COLO829 (cell line): ENCODE results near the gene GRP.
A peak's percentile ranks its signal among the peaks of the same experiment; 100 is the strongest.

Source experiments
- DNase-seq: peaks from one replicate; pipeline ENCODE4 v3.0.0; 2012; ENCODE audit warnings: low spot score

The GRP gene

DNA sequence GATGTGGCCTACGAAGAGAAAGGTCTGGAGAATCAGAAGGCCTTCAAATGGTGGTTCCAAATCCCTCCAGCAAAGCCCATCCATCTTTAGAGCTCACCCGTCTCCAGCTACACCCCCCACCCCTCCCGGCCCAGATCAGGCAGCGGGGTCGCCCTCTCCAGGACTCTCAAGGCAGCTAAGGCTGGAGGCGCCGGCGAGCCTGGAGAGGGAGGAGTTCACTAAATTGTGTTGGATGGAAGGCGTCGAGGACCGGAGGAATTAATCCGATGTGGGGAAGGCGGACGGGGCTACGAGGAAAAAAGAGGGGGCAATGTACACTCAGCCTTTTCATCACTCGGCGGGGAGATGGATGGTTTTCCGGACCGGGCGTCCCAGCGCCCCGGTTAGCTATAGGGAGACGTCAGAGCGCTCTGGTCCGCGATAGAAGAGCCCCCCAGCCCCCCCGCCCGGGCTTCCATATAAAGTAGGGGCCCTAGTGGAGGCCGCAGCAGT is at the start of gene GRP:
Gene GRP (plus strand): TSS at position 487 of the 492 bp plus-strand sequence. CDS start 108 bp downstream, outside the sequence.
- no peak for DNase-seq

DNA sequence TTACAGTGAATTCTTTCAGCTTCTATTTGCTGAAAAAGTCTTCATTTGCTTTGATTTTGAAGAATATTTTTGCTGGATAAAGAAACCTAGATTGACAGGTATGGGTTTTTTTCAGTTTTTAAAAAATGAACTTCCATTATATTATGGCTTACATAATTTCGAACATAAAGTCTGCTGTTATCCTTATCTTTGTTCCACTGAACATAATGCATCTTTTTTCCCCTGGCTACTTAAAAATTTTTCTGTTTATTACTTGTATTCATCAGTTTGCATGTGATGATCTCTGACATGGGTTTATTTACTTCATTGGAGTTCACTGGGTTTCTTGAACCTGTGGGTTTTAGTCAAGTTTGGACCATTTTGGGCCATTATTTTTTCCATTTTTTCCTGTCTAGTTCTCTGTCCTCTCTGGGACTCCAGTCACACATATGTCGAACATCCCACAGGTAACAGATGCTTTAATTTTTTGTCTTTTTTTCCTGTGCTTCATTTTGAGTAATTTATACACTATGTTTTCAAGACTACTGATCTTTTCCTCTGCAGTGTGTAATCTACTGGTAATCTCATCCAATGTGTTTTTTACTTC is 47.2 kb upstream of the GRP start:
- no peak for DNase-seq

DNA sequence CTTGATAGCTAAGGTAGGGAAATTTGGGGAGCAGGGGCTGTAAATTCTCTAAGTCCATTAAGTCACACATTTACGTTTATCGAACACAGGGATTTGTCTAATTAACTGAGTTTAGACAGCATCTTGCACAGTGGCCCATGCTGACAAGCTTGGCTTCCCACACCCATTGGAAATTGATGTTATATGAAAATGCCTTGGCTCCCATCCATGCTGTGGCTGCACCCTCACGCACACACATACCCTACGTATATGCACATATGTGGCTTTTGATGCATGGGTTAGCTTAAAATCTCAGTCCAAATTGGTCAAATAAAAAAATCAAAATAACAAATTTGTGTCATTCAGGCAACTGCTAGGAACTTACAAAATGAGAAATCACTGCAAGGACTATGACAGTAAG is 42.5 kb upstream of the GRP start:
- DNase-seq: no peak

DNA sequence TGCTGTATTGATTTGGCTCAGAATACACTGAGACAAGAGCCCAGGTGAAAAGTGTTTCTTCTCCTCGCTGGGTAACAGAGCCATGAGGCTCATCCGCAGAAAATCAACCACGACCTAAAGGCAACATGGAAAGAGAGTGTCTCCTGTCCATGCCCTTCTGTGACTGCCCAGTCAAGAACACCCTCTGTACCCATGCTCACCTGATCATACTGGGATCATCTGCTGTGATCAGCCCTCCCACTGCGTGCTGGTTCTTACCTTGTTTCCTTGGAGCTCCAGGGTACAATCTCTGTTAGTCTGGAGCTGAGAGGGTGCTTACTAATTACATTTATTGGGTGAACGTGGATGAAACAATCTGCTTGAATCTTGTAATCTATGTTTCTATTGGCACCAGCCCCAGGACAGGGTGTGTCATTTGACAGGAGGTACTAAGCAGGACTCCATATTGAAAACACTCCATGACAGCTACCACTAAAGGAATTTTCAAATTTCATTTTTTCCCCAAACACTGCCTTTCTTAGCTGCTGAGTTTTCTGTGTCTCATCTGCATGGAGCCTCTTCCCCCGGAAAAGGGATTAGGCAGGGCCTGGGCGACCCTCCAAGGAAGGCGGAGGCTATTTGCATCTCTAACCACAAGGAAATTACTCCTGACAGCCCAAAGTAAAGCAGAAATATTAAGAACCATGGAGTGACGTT is 39.7 kb upstream of the GRP start:
- no peak for DNase-seq

DNA sequence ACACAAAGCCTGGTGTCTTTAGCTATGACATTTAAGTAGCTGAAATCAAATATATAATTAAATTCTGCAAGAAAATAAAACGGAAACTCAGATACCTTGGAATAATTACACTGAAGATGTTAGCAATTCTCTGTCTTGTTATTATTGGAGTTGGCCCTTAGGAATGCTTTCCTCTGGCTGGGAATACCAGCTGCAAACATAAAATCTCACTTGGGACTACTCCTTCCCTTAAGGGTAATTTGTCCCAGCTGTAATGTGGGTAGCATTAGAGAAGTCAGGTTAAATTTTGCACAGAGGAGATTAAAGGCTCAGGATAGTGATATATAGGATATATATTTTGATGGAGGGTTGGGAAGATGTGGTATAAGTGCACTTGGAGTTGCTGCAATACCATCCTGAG is 37.3 kb upstream of the GRP start:
- DNase-seq: no peak

DNA sequence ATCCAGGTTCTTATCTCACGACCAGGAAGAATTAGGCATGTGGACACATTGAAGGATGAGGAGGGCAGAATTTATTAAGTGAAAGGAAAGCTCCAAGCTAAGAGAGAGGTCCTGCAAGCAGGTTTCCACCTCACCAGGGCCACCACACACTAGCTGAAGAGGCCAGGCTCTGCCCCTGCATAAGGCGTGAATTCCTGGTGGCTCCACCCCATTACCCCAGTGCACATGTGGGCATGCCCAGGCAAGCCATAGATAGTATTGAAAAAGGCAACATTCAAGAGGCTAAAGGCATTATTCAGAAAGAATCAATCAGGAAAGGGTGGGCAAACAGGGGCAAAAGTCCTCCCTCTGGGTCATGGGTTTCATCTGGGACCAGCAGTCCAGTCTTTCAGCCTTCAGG is 30.9 kb upstream of the GRP start:
- no peak for DNase-seq

DNA sequence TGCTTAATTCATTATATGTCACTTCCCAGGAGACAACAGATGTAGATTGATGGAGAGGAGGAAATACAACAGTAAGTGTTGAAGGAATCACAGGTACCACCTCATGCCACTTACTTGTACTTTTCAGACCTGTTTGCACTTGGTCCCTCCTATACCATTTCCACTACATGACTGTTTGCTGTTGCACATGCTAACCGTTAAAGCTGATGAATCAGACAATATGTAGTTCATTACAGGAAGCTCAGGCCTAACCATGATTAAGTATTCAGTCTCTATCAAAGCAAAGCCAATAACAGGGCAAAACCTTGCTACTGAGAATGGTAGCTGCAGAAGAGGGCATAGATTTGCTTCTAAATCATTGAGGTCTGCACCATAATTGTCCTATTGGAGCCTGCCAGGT is 30.2 kb upstream of the GRP start:
- DNase-seq: no peak

DNA sequence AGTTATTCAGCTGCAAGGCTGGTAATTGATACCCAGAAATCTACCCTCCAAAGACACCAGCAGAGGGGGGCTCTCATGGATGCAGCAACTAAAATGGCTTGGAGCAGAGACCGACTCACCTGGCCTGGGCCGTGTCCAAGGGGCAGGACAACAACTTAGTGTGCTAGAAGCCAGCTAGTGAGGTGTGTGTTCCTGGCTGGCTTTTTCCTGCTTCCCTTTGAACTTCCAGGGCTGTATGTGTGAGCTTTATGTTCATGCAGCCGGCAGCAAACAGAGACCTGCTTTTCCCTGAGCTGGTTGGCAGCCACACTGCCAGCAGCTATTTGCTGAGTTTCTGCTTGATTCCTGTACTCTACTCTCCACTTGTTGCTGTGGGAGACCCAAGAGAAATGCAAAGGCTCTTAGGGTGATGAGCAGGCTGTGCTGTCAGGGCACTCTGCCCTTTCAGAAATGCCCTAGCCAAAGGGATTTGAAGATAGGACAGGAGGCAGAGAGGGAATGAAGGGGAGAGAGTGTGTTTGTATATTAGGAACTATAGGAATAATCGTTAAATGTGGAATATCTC is 23.7 kb upstream of the GRP start:
- DNase-seq: no peak

DNA sequence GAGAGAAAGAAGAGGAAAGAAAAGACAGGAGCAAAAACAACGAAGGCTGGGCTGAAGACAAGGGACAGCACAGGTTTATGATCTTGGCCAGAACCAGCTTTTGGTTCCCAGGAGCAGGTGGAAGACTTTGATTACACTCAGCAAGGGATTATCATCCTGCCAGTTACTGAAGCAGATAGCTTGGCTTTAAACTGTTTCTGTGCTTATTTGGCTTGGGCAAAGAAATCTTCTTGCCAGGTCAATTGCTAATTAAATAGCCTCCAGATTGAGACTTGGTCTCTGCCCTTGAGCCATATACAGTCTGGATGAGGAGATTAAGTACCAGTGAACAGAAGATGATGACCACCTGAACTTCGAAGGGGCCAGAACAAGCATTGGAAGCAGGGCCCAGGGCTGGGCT is 22.3 kb upstream of the GRP start:
- no peak for DNase-seq

DNA sequence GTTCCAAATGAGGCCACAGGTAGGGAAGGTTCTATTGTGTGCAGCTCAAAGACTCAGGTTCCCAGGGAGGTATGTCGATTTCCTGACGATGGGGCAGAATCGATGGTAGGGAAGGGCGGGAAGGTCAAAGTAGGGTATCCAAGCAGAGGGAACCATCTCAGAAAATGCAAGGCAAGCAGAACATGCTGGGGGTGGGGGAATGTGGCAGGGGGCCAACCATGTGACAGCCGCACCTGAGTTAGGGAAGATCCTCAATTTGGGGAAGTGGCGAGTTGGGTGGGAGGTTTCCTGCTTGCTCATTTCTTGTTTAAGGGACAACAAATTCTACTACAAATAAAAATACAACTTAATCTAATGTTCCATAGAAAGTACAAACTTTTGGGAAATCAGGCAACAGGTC is 21.7 kb upstream of the GRP start:
- no peak for DNase-seq

DNA sequence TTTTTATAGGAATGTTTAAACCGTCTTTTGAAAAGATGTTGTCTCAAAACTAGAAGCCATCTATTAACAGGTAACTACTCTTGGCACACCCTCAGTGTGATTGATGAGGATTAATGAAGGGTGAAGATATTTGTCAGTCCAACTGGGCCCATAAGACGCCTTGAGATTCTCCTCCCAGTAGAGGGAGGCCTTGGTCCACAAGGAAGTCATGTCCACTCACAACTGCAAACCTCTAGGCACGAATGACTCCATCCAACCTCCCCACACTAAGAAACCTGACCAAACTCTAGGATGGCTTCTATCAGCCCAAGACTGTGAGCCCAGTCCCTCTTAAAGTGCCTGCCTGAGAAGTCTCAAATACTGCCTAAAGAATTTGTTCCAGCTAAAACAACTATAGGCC is 19.2 kb upstream of the GRP start:
- DNase-seq: no peak

DNA sequence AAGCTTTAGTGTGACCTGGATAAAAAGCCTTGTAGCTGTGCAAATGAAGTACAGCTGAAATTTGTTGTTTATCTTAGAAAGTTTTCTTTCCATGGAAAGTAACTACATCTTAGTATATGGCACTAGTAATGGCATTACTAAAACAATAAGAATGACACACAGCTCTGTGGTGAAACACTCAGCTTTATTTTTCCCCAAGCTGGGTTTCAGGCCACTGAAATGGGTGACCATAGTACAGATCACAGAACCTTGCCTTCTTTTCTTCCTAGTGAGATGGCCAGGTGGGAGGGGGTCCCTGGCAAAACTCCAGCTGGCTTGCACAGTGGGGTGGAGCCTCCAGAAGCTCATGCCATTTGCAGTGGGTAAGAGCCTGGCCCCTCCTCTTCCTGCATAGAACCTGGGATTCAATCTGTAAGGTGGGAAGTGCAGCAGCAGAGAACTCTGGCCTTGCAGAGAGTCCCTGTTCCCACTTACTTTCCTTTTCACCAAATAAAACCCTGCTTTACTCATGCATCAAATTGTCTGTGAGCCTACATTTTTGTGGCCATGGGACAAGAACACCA is 17.6 kb upstream of the GRP start:
- DNase-seq: no peak

DNA sequence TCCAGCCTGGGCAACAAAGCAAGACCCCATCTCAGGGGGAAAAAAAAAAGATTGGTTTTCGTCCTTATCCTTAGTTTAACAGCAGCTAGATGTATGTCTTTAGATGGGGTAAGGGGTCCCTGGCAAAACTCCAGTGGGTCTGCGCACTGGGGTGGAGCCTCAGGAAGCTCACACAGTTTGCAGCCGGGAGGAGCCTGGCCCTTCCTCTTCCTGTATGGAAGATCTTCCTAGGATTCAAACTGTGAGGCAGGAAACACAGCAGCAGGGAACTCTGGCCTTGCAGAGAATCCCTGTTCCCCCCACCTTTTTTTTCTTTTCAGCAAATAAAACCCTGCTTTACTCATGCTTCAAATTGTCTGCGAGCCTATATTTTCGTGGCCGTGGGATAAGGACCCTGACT is 12.5 kb upstream of the GRP start:
- DNase-seq: no peak

DNA sequence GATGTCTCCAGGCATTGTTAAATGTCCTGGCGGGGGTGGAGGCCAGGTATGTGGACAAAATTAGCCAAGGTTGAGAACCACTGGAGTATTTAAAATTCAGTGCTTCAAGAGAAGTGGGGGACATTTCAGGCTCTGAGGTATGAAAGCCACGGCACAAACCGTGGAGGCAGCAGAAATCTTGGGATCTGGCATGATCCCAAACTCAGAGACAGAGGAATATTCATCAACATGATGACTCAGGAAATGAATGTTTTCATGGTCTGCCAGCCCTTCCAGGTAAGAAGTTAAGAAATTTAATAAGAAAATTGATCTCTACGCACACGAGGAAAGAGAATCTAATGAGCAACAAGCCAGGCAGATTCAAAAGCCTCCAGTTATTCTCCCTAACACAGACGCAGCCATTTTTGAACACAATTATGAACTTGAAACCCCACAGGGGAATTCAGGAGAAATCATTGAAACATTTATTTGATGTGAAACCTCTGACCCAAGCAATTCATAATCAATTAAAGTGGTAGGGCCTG is 11.3 kb upstream of the GRP start:
- peak; percentile 49 for DNase-seq

DNA sequence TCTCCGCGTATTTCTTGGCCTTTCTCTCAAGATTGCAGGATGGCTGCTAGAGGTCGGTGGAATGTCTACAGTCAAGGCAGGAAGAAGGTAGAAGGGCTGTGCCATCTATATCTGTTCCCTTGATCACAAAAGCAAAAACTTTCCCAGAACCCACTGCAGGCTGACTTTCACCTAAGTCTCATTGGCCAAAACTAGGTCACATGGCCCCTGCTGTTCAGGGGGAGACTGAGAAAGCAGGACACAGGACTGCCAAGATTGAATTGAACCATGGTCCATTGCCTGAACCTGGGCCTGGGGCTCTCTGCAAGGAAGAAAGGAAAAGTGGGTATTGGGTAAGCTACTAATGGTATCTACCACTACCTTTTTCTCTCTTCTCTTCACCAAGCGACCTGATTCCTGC is 9.7 kb upstream of the GRP start:
- DNase-seq: no peak

DNA sequence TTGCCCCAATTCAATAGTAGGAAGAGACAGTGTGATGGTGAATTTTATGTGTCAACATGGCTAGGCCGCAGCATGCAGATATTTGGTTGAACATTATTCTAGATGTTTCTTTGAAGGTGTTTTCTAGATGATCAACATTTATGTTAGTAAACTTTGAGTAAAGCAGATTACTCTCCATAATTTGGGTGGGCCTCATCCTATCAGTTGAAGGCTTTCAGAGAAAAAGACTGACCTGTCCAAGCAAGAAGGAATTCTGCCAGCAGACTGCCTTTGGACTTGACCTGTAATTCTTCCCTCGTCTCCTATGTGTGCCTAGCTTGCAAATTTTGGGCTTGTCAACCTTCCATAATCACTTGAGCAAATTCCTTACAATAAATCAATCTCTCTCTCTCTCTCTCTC is 8.3 kb upstream of the GRP start:
- no peak for DNase-seq

DNA sequence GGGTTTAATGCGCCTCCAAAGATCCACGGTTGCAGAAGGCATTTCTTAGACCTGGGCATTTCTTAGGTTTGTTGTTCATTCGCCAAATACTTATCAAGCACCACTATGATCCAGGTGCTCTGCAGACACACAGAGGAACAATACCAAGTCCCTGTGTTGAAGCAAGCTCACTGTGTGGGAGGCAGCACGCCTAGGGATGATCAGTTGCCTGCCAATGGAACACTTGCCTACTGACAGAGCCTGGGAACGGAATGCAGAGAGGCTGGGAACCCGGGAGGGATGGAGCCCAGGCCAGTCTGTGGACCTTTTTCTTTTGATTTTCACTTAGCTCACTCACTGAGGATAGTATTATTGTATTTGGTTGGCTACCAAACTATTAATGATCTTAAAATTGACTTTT is 1.9 kb upstream of the GRP start:
- DNase-seq: no peak

DNA sequence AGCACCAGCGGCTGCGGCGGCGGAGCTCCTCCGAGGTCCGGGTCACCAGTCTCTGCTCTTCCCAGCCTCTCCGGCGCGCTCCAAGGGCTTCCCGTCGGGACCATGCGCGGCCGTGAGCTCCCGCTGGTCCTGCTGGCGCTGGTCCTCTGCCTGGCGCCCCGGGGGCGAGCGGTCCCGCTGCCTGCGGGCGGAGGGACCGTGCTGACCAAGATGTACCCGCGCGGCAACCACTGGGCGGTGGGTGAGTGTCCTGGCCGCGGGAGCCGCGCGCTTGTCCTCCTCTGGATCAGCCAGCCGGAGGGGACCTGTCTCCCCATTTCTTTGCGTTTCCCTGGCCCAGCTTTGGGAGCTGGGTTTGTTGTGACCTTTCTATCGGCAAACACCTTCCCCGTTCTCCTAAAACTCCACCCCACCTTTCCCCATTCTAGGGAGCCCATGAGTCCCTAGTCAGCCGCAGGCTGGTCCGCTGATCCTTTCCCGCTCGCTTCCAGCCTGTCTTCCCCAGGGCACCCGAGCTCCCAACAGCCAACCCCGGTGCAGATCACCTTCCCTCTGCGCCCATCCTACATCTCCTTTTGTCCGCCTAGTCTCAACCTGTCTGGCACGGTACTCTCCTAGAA is 316 bp downstream of the GRP start:
- DNase-seq: no peak

DNA sequence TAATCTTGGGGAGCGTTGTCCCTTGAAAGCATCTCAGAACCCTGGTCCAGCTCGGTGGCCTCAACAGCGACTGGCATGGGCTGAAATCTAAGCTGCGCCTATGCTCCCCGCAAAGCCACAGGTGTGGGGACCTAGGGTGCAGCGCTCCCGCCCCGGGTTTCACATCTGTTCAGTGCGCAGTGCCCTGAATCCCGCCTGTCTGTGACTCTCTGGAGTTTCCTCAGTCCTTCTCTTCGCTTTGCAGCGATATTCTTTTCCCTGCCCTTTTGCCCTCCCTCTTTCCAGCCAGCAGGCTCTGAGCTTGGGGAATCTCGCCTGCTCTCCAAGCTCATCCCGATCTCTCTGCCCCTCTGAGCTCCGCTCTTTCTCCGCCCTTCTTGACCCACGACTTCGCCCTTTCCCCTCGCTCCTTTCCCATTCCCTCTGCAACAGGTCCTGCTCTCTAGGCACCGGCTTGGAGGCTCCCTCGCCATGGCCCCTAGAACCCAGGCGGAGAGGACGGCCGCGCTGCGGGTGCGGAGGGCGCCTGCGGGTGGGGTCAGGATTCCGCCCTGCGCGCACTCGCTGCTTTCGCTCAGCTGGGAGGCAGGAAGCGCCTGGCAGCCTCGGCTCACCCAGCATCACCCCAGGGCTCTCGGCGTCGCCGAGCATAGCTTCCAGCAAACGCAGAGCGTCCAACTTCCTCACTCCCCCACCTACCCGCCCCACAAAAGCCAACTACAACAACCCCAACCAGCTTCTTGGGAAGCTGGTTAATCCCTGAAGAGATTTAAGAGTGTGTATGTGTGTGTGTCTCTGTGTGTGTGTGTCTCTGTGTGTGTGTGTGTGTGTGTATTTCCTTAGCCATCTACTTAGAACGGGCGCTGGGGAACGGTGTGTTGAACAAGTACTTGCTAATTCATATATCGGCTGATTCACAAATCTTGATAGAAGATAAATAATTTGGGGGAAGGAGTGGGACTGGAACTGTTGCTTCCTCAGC is 1.1 kb downstream of the GRP start:
- DNase-seq: no peak

DNA sequence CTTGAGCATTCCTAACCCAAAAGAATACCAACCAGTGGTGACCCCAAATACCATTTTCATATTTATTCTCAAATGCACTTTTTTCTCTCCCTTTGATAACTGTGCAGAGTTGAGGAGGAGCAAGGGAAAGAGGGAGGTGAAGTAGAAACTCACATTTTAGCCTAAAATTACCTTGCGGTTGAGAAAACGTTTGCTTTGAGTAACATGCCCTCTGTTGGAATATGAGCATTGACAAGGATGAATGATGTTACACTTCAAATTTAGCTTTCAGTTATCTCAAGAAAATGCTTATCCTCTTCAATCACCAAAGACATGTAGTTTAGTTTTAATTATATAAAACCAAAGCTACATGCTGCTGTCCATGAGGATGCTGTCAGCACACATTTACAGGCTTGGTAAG is 2.4 kb downstream of the GRP start:
- DNase-seq: no peak

DNA sequence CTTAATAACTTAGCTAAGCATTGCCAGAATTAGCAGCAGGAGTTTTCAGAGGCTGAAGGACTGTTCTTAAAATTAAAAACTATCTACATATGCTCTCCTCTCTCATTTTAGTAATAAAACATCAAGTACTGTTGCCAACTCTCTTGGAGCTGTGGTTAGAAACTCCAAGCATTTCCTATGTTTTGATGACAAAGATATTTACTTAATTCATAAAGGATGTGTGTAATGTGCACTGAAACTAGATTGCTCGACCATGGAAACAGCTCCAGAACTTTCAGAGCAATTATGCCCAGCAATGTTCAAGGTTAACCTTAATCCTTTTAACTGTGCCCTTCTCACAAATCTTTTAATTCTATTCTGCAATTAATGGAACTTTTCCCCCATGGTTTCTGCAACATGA is 8.4 kb downstream of the GRP start:
- DNase-seq: no peak

DNA sequence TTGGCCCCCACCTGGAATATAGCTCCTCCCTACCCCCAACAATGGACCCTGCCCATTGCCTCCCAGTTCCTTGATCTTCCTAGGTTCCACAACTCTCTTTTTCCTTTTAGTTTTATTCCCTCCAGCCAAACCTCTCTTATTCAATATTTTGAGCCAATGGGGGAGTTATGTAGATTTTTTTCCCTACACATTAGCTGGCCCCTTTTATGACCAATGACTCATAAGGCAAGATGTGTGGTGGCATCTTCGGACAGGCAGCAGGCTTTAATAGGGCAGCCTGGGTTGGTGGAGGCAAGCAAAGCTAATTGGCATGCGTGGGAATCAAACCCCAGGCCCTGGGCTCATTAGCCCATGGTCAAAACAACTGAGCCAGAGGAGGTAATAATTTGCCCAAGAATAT is 9.2 kb downstream of the GRP start:
- DNase-seq: peak; percentile 10
